HEK293 (cell line): ENCODE results near the gene MARCHF3.
A peak's percentile ranks its signal among the peaks of the same experiment; 100 is the strongest.

ENCODE experiments used
- FEZF1 ChIP-seq: fragments of 450-650 bp; formaldehyde crosslinking; IDR thresholded peaks from 2 replicates; pipeline ENCODE4 v1.5.1; 2016; ENCODE audit warnings: missing biosample characterization, missing genetic modification characterization
- KLF8 ChIP-seq: fragments of 450-650 bp; formaldehyde crosslinking; IDR thresholded peaks from 2 replicates; pipeline ENCODE4 v1.5.1; 2016; ENCODE audit warnings: missing biosample characterization, missing genetic modification characterization
- RBAK ChIP-seq: fragments of 450-650 bp; formaldehyde crosslinking; IDR thresholded peaks from 2 replicates; pipeline ENCODE4 v1.5.1; 2016; ENCODE audit warnings: missing biosample characterization, missing genetic modification characterization
- SCRT1 ChIP-seq: fragments of 450-650 bp; formaldehyde crosslinking; IDR thresholded peaks from 2 replicates; pipeline ENCODE4 v1.5.1; 2016; ENCODE audit warnings: missing biosample characterization, missing genetic modification characterization, borderline replicate concordance
- SCRT2 ChIP-seq: fragments of 450-650 bp; formaldehyde crosslinking; IDR thresholded peaks from 2 replicates; pipeline ENCODE4 v1.5.1; 2016; ENCODE audit warnings: missing biosample characterization, missing genetic modification characterization
- TCF7L2 ChIP-seq: IDR thresholded peaks from 2 replicates; pipeline ENCODE4 v1.6.1; 2011; ENCODE audit warnings: low read depth, mild to moderate bottlenecking, inconsistent platforms, low read length, moderate library complexity, borderline replicate concordance
- WT1 ChIP-seq: fragments of 450-650 bp; formaldehyde crosslinking; IDR thresholded peaks from 2 replicates; pipeline ENCODE4 v1.5.1; 2016; ENCODE audit warnings: missing biosample characterization, missing genetic modification characterization
- ZFHX2 ChIP-seq: fragments of 450-650 bp; formaldehyde crosslinking; conservative IDR thresholded peaks from 2 replicates; pipeline ENCODE4 v1.5.1; 2016; ENCODE audit warnings: missing biosample characterization, missing genetic modification characterization
- ZNF114 ChIP-seq: fragments of 450-650 bp; formaldehyde crosslinking; IDR thresholded peaks from 2 replicates; pipeline ENCODE4 v1.5.0; 2017; ENCODE audit warnings: missing biosample characterization, missing genetic modification characterization
- ZNF146 ChIP-seq: fragments of 450-650 bp; formaldehyde crosslinking; IDR thresholded peaks from 2 replicates; pipeline ENCODE4 v1.5.1; 2016; ENCODE audit warnings: missing biosample characterization, missing genetic modification characterization
- ZNF274 ChIP-seq, 2 experiments: fragments of 200-500 bp in 1 of 2; fragments of 450-650 bp in 1 of 2; sonication (Bioruptor generic) in 1 of 2; formaldehyde crosslinking in 1 of 2; IDR thresholded peaks; 2 replicates each; pipeline versions ENCODE4 v1.5.1 to v1.6.1; 2014 to 2016; ENCODE audit warnings: borderline replicate concordance in 1 of 2, inconsistent platforms in 1 of 2, low read length in 1 of 2, missing biosample characterization in 1 of 2, missing genetic modification characterization in 1 of 2
- ZNF626 ChIP-seq: fragments of 450-650 bp; sonication (Bioruptor Pico); formaldehyde crosslinking; IDR thresholded peaks from 2 replicates; pipeline ENCODE4 v1.5.1; 2018; ENCODE audit warnings: missing biosample characterization, missing genetic modification characterization, inconsistent platforms
- ZNF658 ChIP-seq: fragments of 450-650 bp; formaldehyde crosslinking; IDR thresholded peaks from 2 replicates; pipeline ENCODE4; 2016; ENCODE audit warnings: missing biosample characterization, missing genetic modification characterization
- ZNF677 ChIP-seq: fragments of 450-650 bp; IDR thresholded peaks from 2 replicates; pipeline ENCODE4 v1.5.0; 2018; ENCODE audit warnings: missing biosample characterization, mild to moderate bottlenecking, missing genetic modification characterization, moderate library complexity
- ZNF785 ChIP-seq: fragments of 450-650 bp; formaldehyde crosslinking; IDR thresholded peaks from 2 replicates; pipeline ENCODE4 v1.5.1; 2016; ENCODE audit warnings: missing biosample characterization, missing genetic modification characterization
- ZNF843 ChIP-seq: fragments of 450-650 bp; formaldehyde crosslinking; IDR thresholded peaks from 2 replicates; pipeline ENCODE4 v1.5.1; 2016; ENCODE audit warnings: missing biosample characterization, missing genetic modification characterization
- TF ChIP-seq, protein P1 (sequence below): fragments of 450-650 bp; formaldehyde crosslinking; IDR thresholded peaks from 2 replicates; pipeline ENCODE4 v1.5.1; 2016; ENCODE audit warnings: missing biosample characterization, missing genetic modification characterization
- TF ChIP-seq, protein P2 (sequence below): fragments of 450-650 bp; formaldehyde crosslinking; IDR thresholded peaks from 2 replicates; pipeline ENCODE4 v1.5.1; 2016; ENCODE audit warnings: missing biosample characterization, missing genetic modification characterization, low read depth
- TF ChIP-seq, protein P3 (sequence below): fragments of 450-650 bp; formaldehyde crosslinking; IDR thresholded peaks from 2 replicates; pipeline ENCODE4 v1.5.1; 2017; ENCODE audit warnings: missing biosample characterization, missing genetic modification characterization
- TF ChIP-seq, protein P4 (sequence below): fragments of 450-650 bp; formaldehyde crosslinking; IDR thresholded peaks from 2 replicates; pipeline ENCODE4 v1.5.0; 2017; ENCODE audit warnings: missing biosample characterization, missing genetic modification characterization, borderline replicate concordance
- TF ChIP-seq, protein P5 (sequence below): fragments of 450-650 bp; formaldehyde crosslinking; IDR thresholded peaks from 2 replicates; pipeline ENCODE4 v1.5.1; 2016; ENCODE audit warnings: missing biosample characterization, missing genetic modification characterization

Gene MARCHF3

DNA sequence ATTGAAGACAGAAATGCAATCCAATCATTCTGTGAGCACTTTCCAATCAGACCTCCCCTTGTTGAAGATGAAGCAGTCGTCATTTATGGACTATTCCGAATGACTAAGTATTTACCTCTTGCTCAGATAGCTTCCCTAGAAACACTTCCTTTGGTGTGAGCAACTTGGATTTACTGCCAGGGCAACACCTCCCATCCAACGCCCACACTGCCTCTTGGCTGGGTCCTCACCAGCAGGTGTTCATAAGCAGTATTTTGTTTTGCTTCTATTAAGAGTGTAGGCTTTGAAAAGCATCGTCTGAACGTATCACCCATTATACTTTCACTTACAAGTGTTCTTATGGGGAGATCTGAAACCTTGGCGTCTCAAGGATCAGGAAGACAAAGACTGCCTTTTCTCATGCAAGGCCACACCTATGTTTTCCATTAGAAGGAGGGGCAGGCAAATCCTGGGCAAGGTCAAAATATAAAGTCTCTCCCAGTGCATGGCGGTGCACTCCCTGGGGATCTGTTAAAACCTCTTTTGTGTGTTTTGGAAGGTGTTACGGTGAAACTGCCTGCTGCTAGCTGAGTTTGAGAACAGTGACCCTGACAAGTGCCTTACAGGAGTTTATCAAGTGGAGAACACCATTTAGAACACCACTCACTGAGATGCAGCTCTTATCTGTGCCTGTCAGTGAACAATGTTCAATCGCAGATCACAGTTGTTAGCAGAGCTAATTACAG lies 10.6 kb upstream of the MARCHF3 start (continued):
- TF ChIP-seq, protein P1, sequence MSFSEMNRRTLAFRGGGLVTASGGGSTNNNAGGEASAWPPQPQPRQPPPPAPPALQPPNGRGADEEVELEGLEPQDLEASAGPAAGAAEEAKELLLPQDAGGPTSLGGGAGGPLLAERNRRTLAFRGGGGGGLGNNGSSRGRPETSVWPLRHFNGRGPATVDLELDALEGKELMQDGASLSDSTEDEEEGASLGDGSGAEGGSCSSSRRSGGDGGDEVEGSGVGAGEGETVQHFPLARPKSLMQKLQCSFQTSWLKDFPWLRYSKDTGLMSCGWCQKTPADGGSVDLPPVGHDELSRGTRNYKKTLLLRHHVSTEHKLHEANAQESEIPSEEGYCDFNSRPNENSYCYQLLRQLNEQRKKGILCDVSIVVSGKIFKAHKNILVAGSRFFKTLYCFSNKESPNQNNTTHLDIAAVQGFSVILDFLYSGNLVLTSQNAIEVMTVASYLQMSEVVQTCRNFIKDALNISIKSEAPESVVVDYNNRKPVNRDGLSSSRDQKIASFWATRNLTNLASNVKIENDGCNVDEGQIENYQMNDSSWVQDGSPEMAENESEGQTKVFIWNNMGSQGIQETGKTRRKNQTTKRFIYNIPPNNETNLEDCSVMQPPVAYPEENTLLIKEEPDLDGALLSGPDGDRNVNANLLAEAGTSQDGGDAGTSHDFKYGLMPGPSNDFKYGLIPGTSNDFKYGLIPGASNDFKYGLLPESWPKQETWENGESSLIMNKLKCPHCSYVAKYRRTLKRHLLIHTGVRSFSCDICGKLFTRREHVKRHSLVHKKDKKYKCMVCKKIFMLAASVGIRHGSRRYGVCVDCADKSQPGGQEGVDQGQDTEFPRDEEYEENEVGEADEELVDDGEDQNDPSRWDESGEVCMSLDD (tag by site-specific recombination), result no peak
- TF ChIP-seq, protein P2, sequence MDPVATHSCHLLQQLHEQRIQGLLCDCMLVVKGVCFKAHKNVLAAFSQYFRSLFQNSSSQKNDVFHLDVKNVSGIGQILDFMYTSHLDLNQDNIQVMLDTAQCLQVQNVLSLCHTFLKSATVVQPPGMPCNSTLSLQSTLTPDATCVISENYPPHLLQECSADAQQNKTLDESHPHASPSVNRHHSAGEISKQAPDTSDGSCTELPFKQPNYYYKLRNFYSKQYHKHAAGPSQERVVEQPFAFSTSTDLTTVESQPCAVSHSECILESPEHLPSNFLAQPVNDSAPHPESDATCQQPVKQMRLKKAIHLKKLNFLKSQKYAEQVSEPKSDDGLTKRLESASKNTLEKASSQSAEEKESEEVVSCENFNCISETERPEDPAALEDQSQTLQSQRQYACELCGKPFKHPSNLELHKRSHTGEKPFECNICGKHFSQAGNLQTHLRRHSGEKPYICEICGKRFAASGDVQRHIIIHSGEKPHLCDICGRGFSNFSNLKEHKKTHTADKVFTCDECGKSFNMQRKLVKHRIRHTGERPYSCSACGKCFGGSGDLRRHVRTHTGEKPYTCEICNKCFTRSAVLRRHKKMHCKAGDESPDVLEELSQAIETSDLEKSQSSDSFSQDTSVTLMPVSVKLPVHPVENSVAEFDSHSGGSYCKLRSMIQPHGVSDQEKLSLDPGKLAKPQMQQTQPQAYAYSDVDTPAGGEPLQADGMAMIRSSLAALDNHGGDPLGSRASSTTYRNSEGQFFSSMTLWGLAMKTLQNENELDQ (tag by site-specific recombination), result no peak
- TF ChIP-seq, protein P3, sequence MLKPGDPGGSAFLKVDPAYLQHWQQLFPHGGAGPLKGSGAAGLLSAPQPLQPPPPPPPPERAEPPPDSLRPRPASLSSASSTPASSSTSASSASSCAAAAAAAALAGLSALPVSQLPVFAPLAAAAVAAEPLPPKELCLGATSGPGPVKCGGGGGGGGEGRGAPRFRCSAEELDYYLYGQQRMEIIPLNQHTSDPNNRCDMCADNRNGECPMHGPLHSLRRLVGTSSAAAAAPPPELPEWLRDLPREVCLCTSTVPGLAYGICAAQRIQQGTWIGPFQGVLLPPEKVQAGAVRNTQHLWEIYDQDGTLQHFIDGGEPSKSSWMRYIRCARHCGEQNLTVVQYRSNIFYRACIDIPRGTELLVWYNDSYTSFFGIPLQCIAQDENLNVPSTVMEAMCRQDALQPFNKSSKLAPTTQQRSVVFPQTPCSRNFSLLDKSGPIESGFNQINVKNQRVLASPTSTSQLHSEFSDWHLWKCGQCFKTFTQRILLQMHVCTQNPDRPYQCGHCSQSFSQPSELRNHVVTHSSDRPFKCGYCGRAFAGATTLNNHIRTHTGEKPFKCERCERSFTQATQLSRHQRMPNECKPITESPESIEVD (tag by site-specific recombination), result peak; percentile 84
- TF ChIP-seq SCRT1 (tag by site-specific recombination) (no peak), ZFHX2 (peak; percentile 75), ZNF843 (tag by site-specific recombination) (0 out of 2 replicates have a peak, but pooled peaks have one; percentile 29), ZNF677 (tag by site-specific recombination) (no peak), ZNF146 (tag by site-specific recombination) (no peak), ZNF785 (no peak), TCF7L2 (no peak), WT1 (tag by site-specific recombination) (no peak), KLF8 (tag by site-specific recombination) (no peak), ZNF658 (tag by site-specific recombination) (no peak), ZNF626 (tag by site-specific recombination) (no peak), ZNF114 (tag by site-specific recombination) (no peak), FEZF1 (tag by site-specific recombination) (peak; percentile 72), SCRT2 (no peak), ZNF274 (IDR thresholded peaks at IDR 0.05; ENCODE audit: low read length) (no peak), ZNF274 (tag by site-specific recombination; IDR thresholded peaks at IDR 0.05; ENCODE audit: borderline replicate concordance) (no peak), RBAK (tag by site-specific recombination) (no peak)
- TF ChIP-seq, protein P4, sequence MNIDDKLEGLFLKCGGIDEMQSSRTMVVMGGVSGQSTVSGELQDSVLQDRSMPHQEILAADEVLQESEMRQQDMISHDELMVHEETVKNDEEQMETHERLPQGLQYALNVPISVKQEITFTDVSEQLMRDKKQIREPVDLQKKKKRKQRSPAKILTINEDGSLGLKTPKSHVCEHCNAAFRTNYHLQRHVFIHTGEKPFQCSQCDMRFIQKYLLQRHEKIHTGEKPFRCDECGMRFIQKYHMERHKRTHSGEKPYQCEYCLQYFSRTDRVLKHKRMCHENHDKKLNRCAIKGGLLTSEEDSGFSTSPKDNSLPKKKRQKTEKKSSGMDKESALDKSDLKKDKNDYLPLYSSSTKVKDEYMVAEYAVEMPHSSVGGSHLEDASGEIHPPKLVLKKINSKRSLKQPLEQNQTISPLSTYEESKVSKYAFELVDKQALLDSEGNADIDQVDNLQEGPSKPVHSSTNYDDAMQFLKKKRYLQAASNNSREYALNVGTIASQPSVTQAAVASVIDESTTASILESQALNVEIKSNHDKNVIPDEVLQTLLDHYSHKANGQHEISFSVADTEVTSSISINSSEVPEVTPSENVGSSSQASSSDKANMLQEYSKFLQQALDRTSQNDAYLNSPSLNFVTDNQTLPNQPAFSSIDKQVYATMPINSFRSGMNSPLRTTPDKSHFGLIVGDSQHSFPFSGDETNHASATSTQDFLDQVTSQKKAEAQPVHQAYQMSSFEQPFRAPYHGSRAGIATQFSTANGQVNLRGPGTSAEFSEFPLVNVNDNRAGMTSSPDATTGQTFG (tag by site-specific recombination), result no peak
- TF ChIP-seq, protein P5, sequence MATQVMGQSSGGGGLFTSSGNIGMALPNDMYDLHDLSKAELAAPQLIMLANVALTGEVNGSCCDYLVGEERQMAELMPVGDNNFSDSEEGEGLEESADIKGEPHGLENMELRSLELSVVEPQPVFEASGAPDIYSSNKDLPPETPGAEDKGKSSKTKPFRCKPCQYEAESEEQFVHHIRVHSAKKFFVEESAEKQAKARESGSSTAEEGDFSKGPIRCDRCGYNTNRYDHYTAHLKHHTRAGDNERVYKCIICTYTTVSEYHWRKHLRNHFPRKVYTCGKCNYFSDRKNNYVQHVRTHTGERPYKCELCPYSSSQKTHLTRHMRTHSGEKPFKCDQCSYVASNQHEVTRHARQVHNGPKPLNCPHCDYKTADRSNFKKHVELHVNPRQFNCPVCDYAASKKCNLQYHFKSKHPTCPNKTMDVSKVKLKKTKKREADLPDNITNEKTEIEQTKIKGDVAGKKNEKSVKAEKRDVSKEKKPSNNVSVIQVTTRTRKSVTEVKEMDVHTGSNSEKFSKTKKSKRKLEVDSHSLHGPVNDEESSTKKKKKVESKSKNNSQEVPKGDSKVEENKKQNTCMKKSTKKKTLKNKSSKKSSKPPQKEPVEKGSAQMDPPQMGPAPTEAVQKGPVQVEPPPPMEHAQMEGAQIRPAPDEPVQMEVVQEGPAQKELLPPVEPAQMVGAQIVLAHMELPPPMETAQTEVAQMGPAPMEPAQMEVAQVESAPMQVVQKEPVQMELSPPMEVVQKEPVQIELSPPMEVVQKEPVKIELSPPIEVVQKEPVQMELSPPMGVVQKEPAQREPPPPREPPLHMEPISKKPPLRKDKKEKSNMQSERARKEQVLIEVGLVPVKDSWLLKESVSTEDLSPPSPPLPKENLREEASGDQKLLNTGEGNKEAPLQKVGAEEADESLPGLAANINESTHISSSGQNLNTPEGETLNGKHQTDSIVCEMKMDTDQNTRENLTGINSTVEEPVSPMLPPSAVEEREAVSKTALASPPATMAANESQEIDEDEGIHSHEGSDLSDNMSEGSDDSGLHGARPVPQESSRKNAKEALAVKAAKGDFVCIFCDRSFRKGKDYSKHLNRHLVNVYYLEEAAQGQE (tag by site-specific recombination), result no peak
